SK-N-MC (cell line): ENCODE results near the gene RCL1.

Experiments
- EZH2 ChIP-seq: fragments of 200-600 bp; sonication (generic); IDR thresholded peaks from one replicate; pipeline ENCODE4 v1.6.1; 2017; ENCODE audit warnings: antibody characterized with exemption
- POLR2AphosphoS5 ChIP-seq: IDR thresholded peaks from 2 replicates; pipeline ENCODE4 v1.6.1; 2012; ENCODE audit warnings: mild to moderate bottlenecking, low read depth, low read length, borderline replicate concordance

GRCh38 chr9:4865681-4866080, 72.9 kb downstream of the RCL1 start:
- TF ChIP-seq POLR2AphosphoS5 (no peak), EZH2 (no peak)
